ENCODE measurements around the gene GPR62.

DNA sequence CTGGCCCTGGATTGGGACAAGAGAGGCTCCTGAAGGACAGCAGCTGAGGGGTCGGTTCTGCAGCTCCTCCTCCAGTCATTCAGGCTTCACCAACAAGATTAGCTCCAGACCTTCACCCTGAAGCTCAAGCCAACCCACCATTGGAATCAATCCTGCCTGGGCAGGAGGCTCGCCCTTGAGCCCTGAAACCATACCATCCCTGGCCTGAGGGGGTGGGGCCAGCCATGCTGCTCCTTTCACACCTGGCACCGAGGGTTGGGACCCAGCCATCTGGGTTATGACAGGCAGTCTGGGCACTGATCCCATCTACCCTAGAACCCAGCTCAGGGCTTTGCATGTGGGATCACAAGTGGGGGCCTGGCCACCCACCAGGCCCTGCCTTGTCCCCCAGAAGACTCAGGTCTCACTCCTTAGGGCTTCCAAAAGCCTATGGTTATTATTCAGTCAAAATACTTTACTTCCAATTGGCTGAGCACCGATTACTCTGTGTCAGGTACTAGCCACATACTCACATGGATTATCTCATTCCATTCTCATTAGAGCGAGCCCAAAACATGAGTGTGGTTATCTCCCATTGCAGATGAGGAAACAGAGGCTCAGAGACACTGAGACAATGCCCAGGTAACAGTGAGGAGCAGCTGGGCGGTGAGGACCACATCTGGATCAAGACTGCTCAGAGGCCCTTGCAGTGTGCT is 15.6 kb downstream of the GPR62 start:
- TF ChIP-seq, protein P1, sequence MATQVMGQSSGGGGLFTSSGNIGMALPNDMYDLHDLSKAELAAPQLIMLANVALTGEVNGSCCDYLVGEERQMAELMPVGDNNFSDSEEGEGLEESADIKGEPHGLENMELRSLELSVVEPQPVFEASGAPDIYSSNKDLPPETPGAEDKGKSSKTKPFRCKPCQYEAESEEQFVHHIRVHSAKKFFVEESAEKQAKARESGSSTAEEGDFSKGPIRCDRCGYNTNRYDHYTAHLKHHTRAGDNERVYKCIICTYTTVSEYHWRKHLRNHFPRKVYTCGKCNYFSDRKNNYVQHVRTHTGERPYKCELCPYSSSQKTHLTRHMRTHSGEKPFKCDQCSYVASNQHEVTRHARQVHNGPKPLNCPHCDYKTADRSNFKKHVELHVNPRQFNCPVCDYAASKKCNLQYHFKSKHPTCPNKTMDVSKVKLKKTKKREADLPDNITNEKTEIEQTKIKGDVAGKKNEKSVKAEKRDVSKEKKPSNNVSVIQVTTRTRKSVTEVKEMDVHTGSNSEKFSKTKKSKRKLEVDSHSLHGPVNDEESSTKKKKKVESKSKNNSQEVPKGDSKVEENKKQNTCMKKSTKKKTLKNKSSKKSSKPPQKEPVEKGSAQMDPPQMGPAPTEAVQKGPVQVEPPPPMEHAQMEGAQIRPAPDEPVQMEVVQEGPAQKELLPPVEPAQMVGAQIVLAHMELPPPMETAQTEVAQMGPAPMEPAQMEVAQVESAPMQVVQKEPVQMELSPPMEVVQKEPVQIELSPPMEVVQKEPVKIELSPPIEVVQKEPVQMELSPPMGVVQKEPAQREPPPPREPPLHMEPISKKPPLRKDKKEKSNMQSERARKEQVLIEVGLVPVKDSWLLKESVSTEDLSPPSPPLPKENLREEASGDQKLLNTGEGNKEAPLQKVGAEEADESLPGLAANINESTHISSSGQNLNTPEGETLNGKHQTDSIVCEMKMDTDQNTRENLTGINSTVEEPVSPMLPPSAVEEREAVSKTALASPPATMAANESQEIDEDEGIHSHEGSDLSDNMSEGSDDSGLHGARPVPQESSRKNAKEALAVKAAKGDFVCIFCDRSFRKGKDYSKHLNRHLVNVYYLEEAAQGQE (IDR thresholded peaks at IDR 0.05; ENCODE audit: unreplicated experiment) = no peak
- TF ChIP-seq EZH2 (IDR thresholded peaks at IDR 0.05; ENCODE audit: low read depth, unreplicated experiment) (no peak), EZH2phosphoT487 (IDR thresholded peaks at IDR 0.05; ENCODE audit: unreplicated experiment) (no peak), JUNB (IDR thresholded peaks at IDR 0.05; ENCODE audit: unreplicated experiment) (no peak), POLR2AphosphoS5 (IDR thresholded peaks at IDR 0.05; ENCODE audit: low read depth) (no peak)
- TF ChIP-seq, protein P2, sequence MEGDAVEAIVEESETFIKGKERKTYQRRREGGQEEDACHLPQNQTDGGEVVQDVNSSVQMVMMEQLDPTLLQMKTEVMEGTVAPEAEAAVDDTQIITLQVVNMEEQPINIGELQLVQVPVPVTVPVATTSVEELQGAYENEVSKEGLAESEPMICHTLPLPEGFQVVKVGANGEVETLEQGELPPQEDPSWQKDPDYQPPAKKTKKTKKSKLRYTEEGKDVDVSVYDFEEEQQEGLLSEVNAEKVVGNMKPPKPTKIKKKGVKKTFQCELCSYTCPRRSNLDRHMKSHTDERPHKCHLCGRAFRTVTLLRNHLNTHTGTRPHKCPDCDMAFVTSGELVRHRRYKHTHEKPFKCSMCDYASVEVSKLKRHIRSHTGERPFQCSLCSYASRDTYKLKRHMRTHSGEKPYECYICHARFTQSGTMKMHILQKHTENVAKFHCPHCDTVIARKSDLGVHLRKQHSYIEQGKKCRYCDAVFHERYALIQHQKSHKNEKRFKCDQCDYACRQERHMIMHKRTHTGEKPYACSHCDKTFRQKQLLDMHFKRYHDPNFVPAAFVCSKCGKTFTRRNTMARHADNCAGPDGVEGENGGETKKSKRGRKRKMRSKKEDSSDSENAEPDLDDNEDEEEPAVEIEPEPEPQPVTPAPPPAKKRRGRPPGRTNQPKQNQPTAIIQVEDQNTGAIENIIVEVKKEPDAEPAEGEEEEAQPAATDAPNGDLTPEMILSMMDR (conservative IDR thresholded peaks at IDR 0.05; ENCODE audit: low read depth in 2 of 2) = no peak
